SK-N-SH treated with all-trans-retinoic acid at 6 μM for 48 hours (cell line): ENCODE data around the gene SLC12A6.

Experiments used
- BACH2 ChIP-seq: fragments of 250-450 bp; sonication (Bioruptor Pico); IDR thresholded peaks from 2 replicates; pipeline ENCODE4 v1.9.0; 2021; ENCODE audit warnings: mild to moderate bottlenecking, borderline replicate concordance
- CREB5 ChIP-seq: fragments of 250-450 bp; sonication (Bioruptor Pico); IDR thresholded peaks from 2 replicates; pipeline ENCODE4 v1.5.1; 2020; ENCODE audit warnings: low read depth, mild to moderate bottlenecking, moderate library complexity
- ESRRG ChIP-seq: fragments of 250-450 bp; sonication (Bioruptor Pico); IDR thresholded peaks from 2 replicates; pipeline ENCODE4 v1.6.1; 2021; ENCODE audit warnings: mild to moderate bottlenecking
- PATZ1 ChIP-seq: fragments of 250-450 bp; sonication (Bioruptor Pico); IDR thresholded peaks from 2 replicates; pipeline ENCODE4 v1.8.0; 2020; ENCODE audit warnings: mild to moderate bottlenecking, moderate library complexity, borderline replicate concordance
- RARB ChIP-seq: fragments of 250-450 bp; sonication (Bioruptor Pico); IDR thresholded peaks from 2 replicates; pipeline ENCODE4 v1.8.0; 2021; ENCODE audit warnings: mild to moderate bottlenecking, moderate library complexity
- SNAI2 ChIP-seq: fragments of 250-450 bp; sonication (Bioruptor Pico); IDR thresholded peaks from 2 replicates; pipeline ENCODE4 v1.5.0; 2020; ENCODE audit warnings: mild to moderate bottlenecking, moderate library complexity
- TCF4 ChIP-seq: fragments of 250-450 bp; sonication (Bioruptor Pico); IDR thresholded peaks from 2 replicates; pipeline ENCODE4 v1.8.0; 2021; ENCODE audit warnings: mild to moderate bottlenecking, moderate library complexity, borderline replicate concordance
- ZFP3 ChIP-seq: fragments of 250-450 bp; sonication (Bioruptor Pico); IDR thresholded peaks from 2 replicates; pipeline ENCODE4 v1.5.0; 2020; ENCODE audit warnings: mild to moderate bottlenecking, moderate library complexity
- ZFP30 ChIP-seq: fragments of 450-650 bp; formaldehyde crosslinking; IDR thresholded peaks from 2 replicates; pipeline ENCODE4 v1.5.0; 2022; ENCODE audit warnings: mild to moderate bottlenecking, moderate library complexity
- ZNF8 ChIP-seq: fragments of 450-650 bp; formaldehyde crosslinking; IDR thresholded peaks from 2 replicates; pipeline ENCODE4 v1.5.0; 2020; ENCODE audit warnings: mild to moderate bottlenecking, moderate library complexity

GRCh38 chr15:34259566-34259965 is 78.0 kb downstream of the SLC12A6 start:
- TF ChIP-seq RARB (CRISPR knock-in tag) (no peak), ZFP3 (no peak), SNAI2 (no peak), ZFP30 (CRISPR knock-in tag) (no peak), ZNF8 (CRISPR knock-in tag) (no peak), TCF4 (CRISPR knock-in tag) (no peak), BACH2 (no peak), CREB5 (CRISPR knock-in tag) (no peak), ESRRG (no peak), PATZ1 (CRISPR knock-in tag) (no peak)
